Endodermal cell (in vitro differentiated cells): ENCODE data around the gene GIGYF1. TPM values are rescaled to one million over a fixed set of nuclear protein-coding genes. Genes with fewer than 3 reads are reported as not detected.
"Not testable (repeated sequence)": the region's sequence is repeated elsewhere in the genome, so short reads cannot be mapped to it uniquely, and the experiment has no call there.

Source experiments
- DNase-seq: peaks from one replicate; pipeline ENCODE4 v3.0.0-alpha.2; 2017
- H3K27ac ChIP-seq: 2 replicates; pipeline ENCODE4 v1.5.1; 2013; ENCODE audit warnings: mild to moderate bottlenecking, low read depth, low read length, moderate library complexity
- H3K27me3 ChIP-seq: 2 replicates; pipeline ENCODE4 v1.6.1; 2013; ENCODE audit warnings: mild to moderate bottlenecking, low read length, moderate library complexity; ENCODE audit not compliant: insufficient read depth, control insufficient read depth, poor library complexity, severe bottlenecking
- H3K36me3 ChIP-seq: 2 replicates; pipeline ENCODE4 v1.7.0; 2013; ENCODE audit warnings: mild to moderate bottlenecking, low read length, moderate library complexity; ENCODE audit not compliant: control insufficient read depth, insufficient read depth
- H3K4me1 ChIP-seq: one replicate; pipeline ENCODE4 v1.7.0; 2013; ENCODE audit warnings: low read length; ENCODE audit not compliant: control insufficient read depth, insufficient read depth
- H3K4me3 ChIP-seq: 2 replicates; pipeline ENCODE4 v1.5.1; 2013; ENCODE audit warnings: mild to moderate bottlenecking, low read length, moderate library complexity
- H3K9ac ChIP-seq: 2 replicates; pipeline ENCODE4 v1.6.1; 2013; ENCODE audit warnings: mild to moderate bottlenecking, low read length, moderate library complexity; ENCODE audit not compliant: poor library complexity, severe bottlenecking; ENCODE audit errors: extremely low read depth
- H3K9me3 ChIP-seq: 2 replicates; pipeline ENCODE4 v1.6.1; 2013; ENCODE audit warnings: mild to moderate bottlenecking, low read length, moderate library complexity; ENCODE audit not compliant: control insufficient read depth
- H3K27ac Mint-ChIP-seq: 2 replicates; pipeline ENCODE4 v1.8.0; 2020; ENCODE audit warnings: mixed read lengths
- H3K27me3 Mint-ChIP-seq: 2 replicates; pipeline ENCODE4 v1.8.0; 2021; ENCODE audit warnings: mild to moderate bottlenecking, mixed read lengths; ENCODE audit not compliant: insufficient read depth
- H3K36me3 Mint-ChIP-seq: 2 replicates; pipeline ENCODE4 v1.8.0; 2020; ENCODE audit warnings: low read depth, mixed read lengths
- H3K4me1 Mint-ChIP-seq: 2 replicates; pipeline ENCODE4 v1.8.0; 2020; ENCODE audit warnings: mixed read lengths
- H3K4me3 Mint-ChIP-seq: 2 replicates; pipeline ENCODE4 v1.8.0; 2020; ENCODE audit warnings: mild to moderate bottlenecking, moderate library complexity, mixed read lengths
- H3K9me3 Mint-ChIP-seq: 2 replicates; pipeline ENCODE4 v1.8.0; 2020; ENCODE audit warnings: mild to moderate bottlenecking, mixed read lengths
- CTCF ChIP-seq: fragments of 200-600 bp; sonication (generic); conservative IDR thresholded peaks from 2 replicates; pipeline ENCODE4 v1.5.0; 2021; ENCODE audit warnings: antibody characterized with exemption, mild to moderate bottlenecking
- WGBS, 2 experiments: methylation state at CpG; one replicate each; pipeline versions ENCODE4 v1.1.5 to v1.1.7; 2013; ENCODE audit warnings: missing lambda C conversion rate in 2 of 2, mixed read lengths in 1 of 2; ENCODE audit not compliant: insufficient coverage in 1 of 2, insufficient read length in 1 of 2; 5-methylcytosine and 5-hydroxymethylcytosine counted together
- total RNA-seq, 2 donors: library from RNA; stranded (reverse); fragmentation: NEBNext Ultra II Directional in 1 of 2; extraction: Animal tissue kit (Norgen Biotek cat#: 25700) in 1 of 2; gene quantifications; 2 replicates in 1 of 2; 3 replicates in 1 of 2; pipeline ENCODE4 v1.2.1, GENCODE V29; 2021

Gene GIGYF1
- total RNA-seq, 2 donors from 2014 or later: 90.0 to 101 TPM

- Mint-ChIP-seq H3K4me1 (peaks cover 2% of the 10 kb centered on the region), H3K27ac (no peak overlapping the region), H3K36me3 (no peaks in the 10 kb centered on the region), H3K27me3 (peaks cover 24% of the 10 kb centered on the region), H3K4me3 (no peak overlapping the region), H3K9me3 (no peaks in the 10 kb centered on the region)
- H3K9ac ChIP-seq: no peak overlapping the region
- DNase-seq: no peak
- no peak overlapping the region for H3K27ac ChIP-seq
- H3K4me1 ChIP-seq: no peaks in the 10 kb centered on the region
- WGBS, 2 experiments: 77 to 85% methylated on average over 5 to 8 of the region's 8 CpGs
- H3K4me3 ChIP-seq: no peak overlapping the region
- TF ChIP-seq CTCF: no peak
- no peaks in the 10 kb centered on the region for H3K9me3 ChIP-seq
- no peaks in the 10 kb centered on the region for H3K36me3 ChIP-seq
- H3K27me3 ChIP-seq: peaks cover 8% of the 10 kb centered on the region
Observed at GRCh38 chr7:100728196-100728595, 34.1 kb upstream of the GIGYF1 start.

GRCh38 chr7:100726996-100727761 lies 33.1 kb upstream of the GIGYF1 start:
- Histone ChIP-seq H3K9ac (no peak overlapping the region), H3K27ac (no peak overlapping the region), H3K27me3 (peaks cover 18% of the 10 kb centered on the region), H3K36me3 (no peaks in the 10 kb centered on the region), H3K4me3 (no peak overlapping the region), H3K4me1 (no peaks in the 10 kb centered on the region), H3K9me3 (no peaks in the 10 kb centered on the region)
- no peak for DNase-seq
- TF ChIP-seq CTCF: no peak
- H3K27me3 Mint-ChIP-seq: peaks cover 34% of the 10 kb centered on the region
- 86 to 88% methylated on average over 9 to 12 of the region's 12 CpGs for WGBS, 2 experiments
- H3K4me3 Mint-ChIP-seq: no peak overlapping the region
- no peaks in the 10 kb centered on the region for H3K9me3 Mint-ChIP-seq
- H3K27ac Mint-ChIP-seq: no peak overlapping the region
- no peaks in the 10 kb centered on the region for H3K36me3 Mint-ChIP-seq
- H3K4me1 Mint-ChIP-seq: peaks cover 2% of the 10 kb centered on the region

GRCh38 chr7:100724364-100724763 lies 30.3 kb upstream of the GIGYF1 start:
- WGBS, 2 experiments: 86 to 100% methylated on average over 1 of the region's 2 CpGs
- not testable (repeated sequence) for DNase-seq, H3K9me3 ChIP-seq, H3K4me3 Mint-ChIP-seq, H3K9me3 Mint-ChIP-seq, H3K9ac ChIP-seq, H3K27ac Mint-ChIP-seq, H3K4me3 ChIP-seq, H3K4me1 ChIP-seq, H3K36me3 Mint-ChIP-seq, H3K4me1 Mint-ChIP-seq, H3K27ac ChIP-seq, H3K36me3 ChIP-seq
- H3K27me3 Mint-ChIP-seq: peaks cover 60% of the 10 kb centered on the region
- peaks cover 46% of the 10 kb centered on the region for H3K27me3 ChIP-seq
